ENCODE results near the gene EWSR1.
"Not testable (repeated sequence)": the region's sequence is repeated elsewhere in the genome, so short reads cannot be mapped to it uniquely, and the experiment has no call there.

DNA sequence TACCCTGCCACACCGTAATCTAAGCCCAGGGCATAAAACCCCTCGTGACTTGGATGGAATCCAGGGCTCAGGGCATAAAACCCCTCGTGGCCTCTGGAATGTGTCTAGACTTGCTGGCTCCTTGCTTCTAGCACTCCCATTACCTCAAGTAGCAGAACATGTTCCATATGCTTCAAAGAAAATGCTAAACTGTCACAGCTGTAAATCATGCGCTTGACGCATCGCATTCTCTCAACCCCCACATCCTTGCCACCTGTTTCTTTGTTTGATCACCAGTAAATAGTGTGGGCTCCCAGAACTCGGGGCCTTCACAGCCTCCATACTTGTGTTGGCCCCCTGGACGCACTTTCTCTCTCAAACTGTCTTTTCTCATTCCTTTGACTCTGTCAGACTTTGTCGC is 27.6 kb upstream of the EWSR1 start:
- not testable (repeated sequence) for TF ChIP-seq EP300 (conservative IDR thresholded peaks at IDR 0.05; ENCODE audit: poor library complexity, severe bottlenecking); POLR2AphosphoS5 (IDR thresholded peaks at IDR 0.05)
- TF ChIP-seq, protein P1, sequence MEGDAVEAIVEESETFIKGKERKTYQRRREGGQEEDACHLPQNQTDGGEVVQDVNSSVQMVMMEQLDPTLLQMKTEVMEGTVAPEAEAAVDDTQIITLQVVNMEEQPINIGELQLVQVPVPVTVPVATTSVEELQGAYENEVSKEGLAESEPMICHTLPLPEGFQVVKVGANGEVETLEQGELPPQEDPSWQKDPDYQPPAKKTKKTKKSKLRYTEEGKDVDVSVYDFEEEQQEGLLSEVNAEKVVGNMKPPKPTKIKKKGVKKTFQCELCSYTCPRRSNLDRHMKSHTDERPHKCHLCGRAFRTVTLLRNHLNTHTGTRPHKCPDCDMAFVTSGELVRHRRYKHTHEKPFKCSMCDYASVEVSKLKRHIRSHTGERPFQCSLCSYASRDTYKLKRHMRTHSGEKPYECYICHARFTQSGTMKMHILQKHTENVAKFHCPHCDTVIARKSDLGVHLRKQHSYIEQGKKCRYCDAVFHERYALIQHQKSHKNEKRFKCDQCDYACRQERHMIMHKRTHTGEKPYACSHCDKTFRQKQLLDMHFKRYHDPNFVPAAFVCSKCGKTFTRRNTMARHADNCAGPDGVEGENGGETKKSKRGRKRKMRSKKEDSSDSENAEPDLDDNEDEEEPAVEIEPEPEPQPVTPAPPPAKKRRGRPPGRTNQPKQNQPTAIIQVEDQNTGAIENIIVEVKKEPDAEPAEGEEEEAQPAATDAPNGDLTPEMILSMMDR (IDR thresholded peaks at IDR 0.05; ENCODE audit: poor library complexity, severe bottlenecking), result not testable (repeated sequence)
- TF ChIP-seq, protein P2, sequence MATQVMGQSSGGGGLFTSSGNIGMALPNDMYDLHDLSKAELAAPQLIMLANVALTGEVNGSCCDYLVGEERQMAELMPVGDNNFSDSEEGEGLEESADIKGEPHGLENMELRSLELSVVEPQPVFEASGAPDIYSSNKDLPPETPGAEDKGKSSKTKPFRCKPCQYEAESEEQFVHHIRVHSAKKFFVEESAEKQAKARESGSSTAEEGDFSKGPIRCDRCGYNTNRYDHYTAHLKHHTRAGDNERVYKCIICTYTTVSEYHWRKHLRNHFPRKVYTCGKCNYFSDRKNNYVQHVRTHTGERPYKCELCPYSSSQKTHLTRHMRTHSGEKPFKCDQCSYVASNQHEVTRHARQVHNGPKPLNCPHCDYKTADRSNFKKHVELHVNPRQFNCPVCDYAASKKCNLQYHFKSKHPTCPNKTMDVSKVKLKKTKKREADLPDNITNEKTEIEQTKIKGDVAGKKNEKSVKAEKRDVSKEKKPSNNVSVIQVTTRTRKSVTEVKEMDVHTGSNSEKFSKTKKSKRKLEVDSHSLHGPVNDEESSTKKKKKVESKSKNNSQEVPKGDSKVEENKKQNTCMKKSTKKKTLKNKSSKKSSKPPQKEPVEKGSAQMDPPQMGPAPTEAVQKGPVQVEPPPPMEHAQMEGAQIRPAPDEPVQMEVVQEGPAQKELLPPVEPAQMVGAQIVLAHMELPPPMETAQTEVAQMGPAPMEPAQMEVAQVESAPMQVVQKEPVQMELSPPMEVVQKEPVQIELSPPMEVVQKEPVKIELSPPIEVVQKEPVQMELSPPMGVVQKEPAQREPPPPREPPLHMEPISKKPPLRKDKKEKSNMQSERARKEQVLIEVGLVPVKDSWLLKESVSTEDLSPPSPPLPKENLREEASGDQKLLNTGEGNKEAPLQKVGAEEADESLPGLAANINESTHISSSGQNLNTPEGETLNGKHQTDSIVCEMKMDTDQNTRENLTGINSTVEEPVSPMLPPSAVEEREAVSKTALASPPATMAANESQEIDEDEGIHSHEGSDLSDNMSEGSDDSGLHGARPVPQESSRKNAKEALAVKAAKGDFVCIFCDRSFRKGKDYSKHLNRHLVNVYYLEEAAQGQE (IDR thresholded peaks at IDR 0.05; ENCODE audit: borderline replicate concordance), result not testable (repeated sequence)

Data from neural cell (in vitro differentiated cells).